H1 (cell line): ENCODE data around the gene FBXL17. TPM values are rescaled to one million over a fixed set of nuclear protein-coding genes. Genes with fewer than 3 reads are reported as not detected.

Experiments used
- CTCF ChIA-PET: fragments of 300-600 bp; sonication (Branson Sonifier 250); formaldehyde crosslinking; loops from one replicate; lab custom pipeline; 2021; ENCODE audit not compliant: partially characterized antibody; lab: Charles Lee
- POLR2A ChIA-PET: fragments of 300-600 bp; sonication (Branson Sonifier 250); formaldehyde crosslinking; loops from one replicate; lab custom pipeline; 2021; ENCODE audit warnings: inconsistent platforms; ENCODE audit not compliant: partially characterized antibody; lab: Charles Lee
- DNase-seq, 2 experiments: peaks; one replicate each; pipeline versions ENCODE4 v3.0.0 to v3.0.0-alpha.2; 2010 to 2022; ENCODE audit warnings: low spot score in 2 of 2, low read depth in 1 of 2, mixed read lengths in 1 of 2
- FAIRE-seq: peaks from 2 replicates; lab custom pipeline; 2011; peaks lifted over from hg19 to GRCh38; lab: Jason Lieb, UNC
- H2AFZ ChIP-seq: 2 replicates; pipeline ENCODE4 v1.8.1; 2012; ENCODE audit warnings: low read length, inconsistent platforms
- H2AK5ac ChIP-seq: 2 replicates; pipeline ENCODE4 v1.6.1; 2013; ENCODE audit warnings: low read depth, low read length
- H2BK120ac ChIP-seq: replicated peaks from 2 replicates; pipeline ENCODE3; 2013; ENCODE audit warnings: low read depth, low read length, inconsistent platforms
- H2BK12ac ChIP-seq: 2 replicates; pipeline ENCODE4 v1.6.1; 2013; ENCODE audit warnings: low read depth, low read length
- H2BK15ac ChIP-seq: 2 replicates; pipeline ENCODE4 v1.6.1; 2013; ENCODE audit warnings: low read length
- H2BK20ac ChIP-seq: 2 replicates; pipeline ENCODE4 v1.6.1; 2013; ENCODE audit warnings: low read length
- H2BK5ac ChIP-seq: 2 replicates; pipeline ENCODE4 v1.6.1; 2013; ENCODE audit warnings: low read depth, low read length
- H3K14ac ChIP-seq: 2 replicates; pipeline ENCODE4 v1.6.1; 2013; ENCODE audit warnings: inconsistent platforms; ENCODE audit not compliant: insufficient read length
- H3K18ac ChIP-seq: 2 replicates; pipeline ENCODE4 v1.6.1; 2013; ENCODE audit warnings: low read length; ENCODE audit errors: extremely low read depth
- H3K23ac ChIP-seq: 2 replicates; pipeline ENCODE4 v1.6.1; 2013; ENCODE audit warnings: inconsistent platforms; ENCODE audit not compliant: insufficient read length
- H3K23me2 ChIP-seq: 2 replicates; pipeline ENCODE4 v1.6.1; 2013; ENCODE audit warnings: low read depth, low read length
- H3K27ac ChIP-seq: 2 replicates; pipeline ENCODE4 v1.6.1; 2011; ENCODE audit warnings: low read depth, low read length, inconsistent platforms
- H3K27me3 ChIP-seq, 4 experiments: replicated peaks in 1 of 4; 1 replicate in 1 of 4; 2 replicates in 3 of 4; pipeline versions ENCODE4 v1.6.1 to v1.8.1; 2011 to 2013; ENCODE audit warnings: low read length in 3 of 4, mild to moderate bottlenecking in 3 of 4, inconsistent platforms in 2 of 4, mixed read lengths in 2 of 4, moderate library complexity in 1 of 4; ENCODE audit not compliant: control insufficient read depth in 3 of 4, insufficient read depth in 3 of 4; ENCODE audit errors: extremely low read depth in 1 of 4
- H3K36me3 ChIP-seq, 4 experiments: 2 replicates each; pipeline versions ENCODE4 v1.6.1 to v1.8.1; 2011 to 2013; ENCODE audit warnings: mild to moderate bottlenecking in 4 of 4, low read length in 3 of 4, moderate library complexity in 2 of 4, control low read depth in 1 of 4, inconsistent platforms in 1 of 4; ENCODE audit not compliant: insufficient read depth in 4 of 4, control insufficient read depth in 2 of 4
- H3K4ac ChIP-seq: replicated peaks from 2 replicates; pipeline ENCODE3; 2013; ENCODE audit warnings: low read length, low read depth, mixed read lengths, inconsistent platforms; ENCODE audit not compliant: insufficient read length
- H3K4me1 ChIP-seq, 4 experiments: replicated peaks in 1 of 4; 1 replicate in 1 of 4; 2 replicates in 3 of 4; pipeline versions ENCODE4 v1.6.1 to v1.8.1; 2011 to 2013; ENCODE audit warnings: low read length in 3 of 4, inconsistent platforms in 2 of 4, mixed read lengths in 1 of 4; ENCODE audit not compliant: insufficient read depth in 4 of 4, control insufficient read depth in 3 of 4
- H3K4me2 ChIP-seq, 2 experiments: 2 replicates each; pipeline versions ENCODE4 v1.6.1 to v1.8.1; 2011 to 2013; ENCODE audit warnings: low read depth in 2 of 2, low read length in 2 of 2, control low read depth in 1 of 2, inconsistent platforms in 1 of 2, mild to moderate bottlenecking in 1 of 2; ENCODE audit not compliant: insufficient read depth in 1 of 2
- H3K4me3 ChIP-seq, 4 experiments: fragments of 200-600, 300-600 bp in 1 of 4; sonication (generic), shearing (Covaris generic), sonication (Bioruptor Twin) in 1 of 4; 2 replicates each; pipeline versions ENCODE4 v1.5.1 to v1.8.1; 2011 to 2016; ENCODE audit warnings: low read length in 4 of 4, low read depth in 3 of 4, control low read depth in 2 of 4, inconsistent platforms in 2 of 4, mild to moderate bottlenecking in 2 of 4, mixed read lengths in 1 of 4, moderate library complexity in 1 of 4; ENCODE audit not compliant: insufficient read depth in 2 of 4; ENCODE audit errors: extremely low read depth in 1 of 4
- H3K56ac ChIP-seq: replicated peaks from 2 replicates; pipeline ENCODE3; 2013; ENCODE audit warnings: low read depth, mild to moderate bottlenecking, mixed read lengths, low read length, inconsistent platforms; ENCODE audit not compliant: insufficient read length
- H3K79me1 ChIP-seq: 2 replicates; pipeline ENCODE4 v1.6.1; 2013; ENCODE audit warnings: low read depth, low read length, control low read depth
- H3K79me2 ChIP-seq, 2 experiments: 2 replicates each; pipeline versions ENCODE4 v1.6.1 to v1.8.1; 2012 to 2013; ENCODE audit warnings: low read length in 2 of 2, mild to moderate bottlenecking in 2 of 2, inconsistent platforms in 1 of 2; ENCODE audit not compliant: insufficient read depth in 2 of 2, control insufficient read depth in 1 of 2
- H3K9ac ChIP-seq, 4 experiments: replicated peaks in 1 of 4; 1 replicate in 1 of 4; 2 replicates in 3 of 4; pipeline versions ENCODE4 v1.6.1 to v1.8.1; 2011 to 2013; ENCODE audit warnings: low read depth in 3 of 4, low read length in 3 of 4, control low read depth in 2 of 4, mild to moderate bottlenecking in 2 of 4, moderate library complexity in 2 of 4, inconsistent platforms in 1 of 4; ENCODE audit errors: extremely low read depth in 1 of 4
- H3K9me3 ChIP-seq, 2 experiments: 2 replicates each; pipeline versions ENCODE4 v1.6.1 to v1.8.1; 2012 to 2013; ENCODE audit warnings: mild to moderate bottlenecking in 2 of 2, moderate library complexity in 2 of 2, control low read depth in 1 of 2, inconsistent platforms in 1 of 2, low read depth in 1 of 2, low read length in 1 of 2, mixed read lengths in 1 of 2; ENCODE audit not compliant: insufficient read depth in 2 of 2
- H4K20me1 ChIP-seq, 2 experiments: replicated peaks in 1 of 2; 2 replicates each; pipeline versions ENCODE3 to v1.8.1; 2011 to 2013; ENCODE audit warnings: inconsistent platforms in 2 of 2, low read length in 2 of 2, mild to moderate bottlenecking in 1 of 2; ENCODE audit not compliant: insufficient read depth in 2 of 2, control insufficient read depth in 1 of 2
- H4K5ac ChIP-seq: 2 replicates; pipeline ENCODE4 v1.6.1; 2013; ENCODE audit warnings: low read length, low read depth, mixed read lengths, inconsistent platforms; ENCODE audit not compliant: insufficient read length
- H4K8ac ChIP-seq: 2 replicates; pipeline ENCODE4 v1.8.0; 2013; ENCODE audit warnings: mild to moderate bottlenecking, moderate library complexity, low read length, inconsistent platforms; ENCODE audit not compliant: insufficient read depth; ENCODE audit errors: extremely low read depth
- H4K91ac ChIP-seq: replicated peaks from 2 replicates; pipeline ENCODE3; 2013; ENCODE audit warnings: low read length, mixed read lengths, inconsistent platforms; ENCODE audit not compliant: insufficient read length
- ASH2L ChIP-seq: fragments of 200-600, 300-600 bp; sonication (generic); IDR thresholded peaks from one replicate; pipeline ENCODE4 v1.7.1; 2017; ENCODE audit warnings: low read length
- CBX5 ChIP-seq: fragments of 300-800, 300-1000 bp; sonication (generic); IDR thresholded peaks from 2 replicates; pipeline ENCODE4 v1.7.1; 2016; ENCODE audit warnings: antibody characterized with exemption, low read length, low read depth
- CEBPB ChIP-seq: IDR thresholded peaks from 2 replicates; pipeline ENCODE4 v1.6.1; 2012; ENCODE audit warnings: low read depth, low read length
- CHD1 ChIP-seq: IDR thresholded peaks from 2 replicates; pipeline ENCODE4 v1.6.1; 2012; ENCODE audit warnings: low read depth, low read length, improper control_type of control experiment
- EP300 ChIP-seq, 2 experiments: IDR thresholded peaks; 1 replicate in 1 of 2; 2 replicates in 1 of 2; pipeline ENCODE4 v1.6.1; 2011 to 2012; ENCODE audit warnings: low read depth in 2 of 2, low read length in 2 of 2, mild to moderate bottlenecking in 2 of 2, borderline replicate concordance in 1 of 2, inconsistent platforms in 1 of 2, moderate library complexity in 1 of 2
- FOSL1 ChIP-seq: IDR thresholded peaks from 2 replicates; pipeline ENCODE4 v1.6.1; 2011; ENCODE audit warnings: mild to moderate bottlenecking, low read depth, low read length, moderate library complexity; ENCODE audit not compliant: insufficient read depth
- GABPA ChIP-seq: IDR thresholded peaks from 2 replicates; pipeline ENCODE4 v1.6.1; 2011; ENCODE audit warnings: mild to moderate bottlenecking, low read length, moderate library complexity, borderline replicate concordance; ENCODE audit not compliant: insufficient read depth
- JUN ChIP-seq: IDR thresholded peaks from 2 replicates; pipeline ENCODE4 v1.6.1; 2011; ENCODE audit warnings: low read depth, mild to moderate bottlenecking, improper control_type of control experiment, low read length
- MAFK ChIP-seq: IDR thresholded peaks from 2 replicates; pipeline ENCODE4 v1.6.1; 2012; ENCODE audit warnings: low read depth, mild to moderate bottlenecking, improper control_type of control experiment, low read length
- NANOG ChIP-seq: IDR thresholded peaks from 2 replicates; pipeline ENCODE4 v1.6.1; 2011; ENCODE audit warnings: low read length, low read depth, mild to moderate bottlenecking, inconsistent platforms; ENCODE audit not compliant: insufficient read depth, poor library complexity, severe bottlenecking
- POLR2AphosphoS5 ChIP-seq: IDR thresholded peaks from 2 replicates; pipeline ENCODE4 v1.6.1; 2011; ENCODE audit warnings: low read depth, low read length
- POU5F1 ChIP-seq: IDR thresholded peaks from 2 replicates; pipeline ENCODE4 v1.6.1; 2011; ENCODE audit warnings: low read depth, mild to moderate bottlenecking, low read length, moderate library complexity
- SIRT6 ChIP-seq: IDR thresholded peaks from one replicate; pipeline ENCODE4 v1.7.1; 2012; ENCODE audit warnings: low read length, inconsistent platforms
- TAF7 ChIP-seq: optimal IDR thresholded peaks from 2 replicates; pipeline ENCODE3; 2011; ENCODE audit warnings: low read depth, mild to moderate bottlenecking, inconsistent platforms, low read length, moderate library complexity, borderline replicate concordance
- TCF12 ChIP-seq: IDR thresholded peaks from 2 replicates; pipeline ENCODE4 v1.6.1; 2011; ENCODE audit warnings: low read depth, mild to moderate bottlenecking, low read length
- ZNF274 ChIP-seq: IDR thresholded peaks from 2 replicates; pipeline ENCODE4 v1.7.0; 2012; ENCODE audit warnings: low read length, borderline replicate concordance; ENCODE audit errors: extremely low read depth
- WGBS, 2 experiments: shearing (Covaris generic) in 1 of 2; methylation state at CpG; one replicate each; pipeline versions ENCODE4 v1.1.6 to v1.1.7; 2013 to 2015; ENCODE audit warnings: low lambda C conversion rate in 2 of 2, mixed read lengths in 2 of 2, inconsistent platforms in 1 of 2, low coverage in 1 of 2, missing lambda C conversion rate in 1 of 2; ENCODE audit not compliant: insufficient replicate concordance in 2 of 2, insufficient coverage in 1 of 2, insufficient read length in 1 of 2; ENCODE audit errors: extremely low coverage in 1 of 2, missing lambda C conversion rate in 1 of 2; 5-methylcytosine and 5-hydroxymethylcytosine counted together
- polyA plus RNA-seq, 7 experiments: library from polyadenylated mRNA; depleted of rRNA in 3 of 7; stranded (reverse) in 5 of 7; unstranded in 2 of 7; fragments of >200 nt in 5 of 7; fragments of 200-250 nt in 2 of 7; gene quantifications; 1 replicate in 5 of 7; 2 replicates in 1 of 7; 4 replicates in 1 of 7; pipeline versions ENCODE4 v1.2.1 to v1.2.3, GENCODE V29; 2011 to 2013; ENCODE audit warnings: missing spikeins in 2 of 7, mixed read lengths in 2 of 7
- total RNA-seq: library from RNA; stranded (reverse); fragmentation: NEBNext Ultra II Directional; extraction: Animal tissue kit (Norgen Biotek cat#: 25700); gene quantifications from 2 replicates; pipeline ENCODE4 v1.2.1, GENCODE V29; 2021

FBXL17 gene
- total and polyA plus RNA-seq, 2 of the 8 experiments (the other 6 are each of a cell fraction or from before 2014, with no cell fraction given) = 0.35 to 4.3 TPM

GRCh38 chr5:108266242-108266641 is 115.7 kb downstream of the FBXL17 start:
- DNase-seq = no peak
- H3K56ac ChIP-seq = no peak overlapping the region
- H2BK120ac ChIP-seq = no peak overlapping the region
- H3K4me2 ChIP-seq = no peak overlapping the region
- no peak overlapping the region for H4K91ac ChIP-seq
- no peaks in the 10 kb centered on the region for H3K27me3 ChIP-seq
- H2AFZ ChIP-seq = no peak overlapping the region
- H3K23ac ChIP-seq = no peak overlapping the region
- no peak overlapping the region for H2BK20ac ChIP-seq
- CTCF ChIA-PET = no interaction called here
- no peak overlapping the region for H2BK12ac ChIP-seq
- no peaks in the 10 kb centered on the region for H3K9me3 ChIP-seq
- H3K79me2 ChIP-seq = no peaks in the 10 kb centered on the region
- no peak overlapping the region for H3K4me3 ChIP-seq
- no peaks in the 10 kb centered on the region for H3K4me1 ChIP-seq
- no peak overlapping the region for H2AK5ac ChIP-seq
- H4K5ac ChIP-seq = no peak overlapping the region
- H3K9ac ChIP-seq = no peak overlapping the region
- POLR2A ChIA-PET = interaction anchor here (0.9 to 1.0 kb wide), 2 partner anchors 9 to 79 kb away, joined by 3 read pairs; no protein-coding TSS in a partner anchor
- H3K14ac ChIP-seq = no peak overlapping the region
- 86% methylated on average over 2 of the region's 2 CpGs; no CpG with 5 or more reads in 1 of the 2 experiments for WGBS, 2 experiments
- H2BK5ac ChIP-seq = no peak overlapping the region
- no peak overlapping the region for H2BK15ac ChIP-seq
- H3K23me2 ChIP-seq = no peaks in the 10 kb centered on the region
- H3K4ac ChIP-seq = no peak overlapping the region
- no peaks in the 10 kb centered on the region for H3K79me1 ChIP-seq
- no peak overlapping the region for H4K8ac ChIP-seq
- FAIRE-seq = no peak
- no peaks in the 10 kb centered on the region for H4K20me1 ChIP-seq
- no peak overlapping the region for H3K27ac ChIP-seq
- H3K18ac ChIP-seq = no peak overlapping the region
- no peaks in the 10 kb centered on the region for H3K36me3 ChIP-seq
- TF ChIP-seq SIRT6 (no peak), JUN (no peak), POU5F1 (no peak), ASH2L (no peak), GABPA (no peak), TCF12 (no peak), TAF7 (no peak), MAFK (no peak), NANOG (no peak), CBX5 (no peak), FOSL1 (no peak), ZNF274 (no peak), CEBPB (no peak), EP300 (IDR thresholded peaks at IDR 0.05; ENCODE audit: borderline replicate concordance in 1 of 2, low read depth in 2 of 2, low read length in 2 of 2) (no peak), CHD1 (no peak), POLR2AphosphoS5 (no peak)
